GM19463 (cell line): Measurements from ENCODE around the gene USP13.

Experiments used
- ATAC-seq: cut with Tn5 transposase; IDR thresholded peaks from one replicate; pipeline ENCODE4 v1.9.1; 2021; ENCODE audit warnings: mild to moderate bottlenecking, moderate library complexity; ENCODE audit not compliant: unreplicated experiment

The USP13 gene

GRCh38 chr3:179837374-179837773 is 184.5 kb downstream of the USP13 start:
- no peak for ATAC-seq
